Progenitor cell of endocrine pancreas (in vitro differentiated cells): ENCODE measurements around the gene RFX2. TPM values are rescaled to one million over a fixed set of nuclear protein-coding genes. Genes with fewer than 3 reads are reported as not detected.

Source experiments
- DNase-seq: peaks from one replicate; pipeline ENCODE4 v3.0.0; 2021; ENCODE audit warnings: low spot score; ENCODE audit not compliant: unreplicated experiment
- H3K27ac Mint-ChIP-seq: 2 replicates; pipeline ENCODE4 v1.8.0; 2021; ENCODE audit warnings: mild to moderate bottlenecking, moderate library complexity, mixed read lengths
- H3K27me3 Mint-ChIP-seq: 2 replicates; pipeline ENCODE4 v1.8.0; 2021; ENCODE audit warnings: mixed read lengths
- H3K36me3 Mint-ChIP-seq: 2 replicates; pipeline ENCODE4 v1.8.0; 2022; ENCODE audit warnings: mixed read lengths; ENCODE audit not compliant: insufficient read depth
- H3K4me1 Mint-ChIP-seq: 2 replicates; pipeline ENCODE4 v1.8.0; 2021; ENCODE audit warnings: low read depth, mixed read lengths
- H3K4me3 Mint-ChIP-seq: 2 replicates; pipeline ENCODE4 v1.8.0; 2021; ENCODE audit warnings: low read depth, mild to moderate bottlenecking, moderate library complexity, mixed read lengths
- H3K9me3 Mint-ChIP-seq: 2 replicates; pipeline ENCODE4 v1.8.0; 2021; ENCODE audit warnings: low read depth, mixed read lengths
- total RNA-seq: library from RNA; stranded (reverse); gene quantifications from 2 replicates; pipeline ENCODE4 v1.2.1, GENCODE V29; 2021
- TF ChIP-seq, protein P1 (sequence below): fragments of 200-600 bp; sonication (generic); IDR thresholded peaks from one replicate; pipeline ENCODE4 v1.5.0; 2021; ENCODE audit warnings: antibody characterized with exemption, mild to moderate bottlenecking; ENCODE audit not compliant: unreplicated experiment

The RFX2 gene
- total RNA-seq, 1 donor from 2014 or later: 24.2 TPM

DNA sequence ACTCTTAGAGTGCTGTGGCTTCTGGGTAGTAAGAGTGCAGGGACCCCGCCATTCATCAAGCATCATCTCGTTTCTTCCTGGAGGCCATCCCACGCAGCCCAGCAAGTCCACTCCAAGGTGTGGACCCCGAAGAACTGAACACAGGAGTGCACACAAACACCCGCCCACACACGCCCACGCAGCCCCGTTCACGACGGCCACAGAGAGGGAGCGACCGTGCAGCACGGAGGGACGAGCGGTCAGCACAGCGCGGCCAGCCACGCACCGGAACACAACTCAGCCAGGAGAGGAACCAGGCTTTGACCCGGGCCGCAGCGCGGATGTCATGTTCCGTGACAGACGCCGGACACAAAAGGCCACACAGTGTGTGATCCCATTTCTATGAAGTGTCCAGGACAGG, 114.2 kb downstream of the RFX2 start:
- TF ChIP-seq, protein P1, sequence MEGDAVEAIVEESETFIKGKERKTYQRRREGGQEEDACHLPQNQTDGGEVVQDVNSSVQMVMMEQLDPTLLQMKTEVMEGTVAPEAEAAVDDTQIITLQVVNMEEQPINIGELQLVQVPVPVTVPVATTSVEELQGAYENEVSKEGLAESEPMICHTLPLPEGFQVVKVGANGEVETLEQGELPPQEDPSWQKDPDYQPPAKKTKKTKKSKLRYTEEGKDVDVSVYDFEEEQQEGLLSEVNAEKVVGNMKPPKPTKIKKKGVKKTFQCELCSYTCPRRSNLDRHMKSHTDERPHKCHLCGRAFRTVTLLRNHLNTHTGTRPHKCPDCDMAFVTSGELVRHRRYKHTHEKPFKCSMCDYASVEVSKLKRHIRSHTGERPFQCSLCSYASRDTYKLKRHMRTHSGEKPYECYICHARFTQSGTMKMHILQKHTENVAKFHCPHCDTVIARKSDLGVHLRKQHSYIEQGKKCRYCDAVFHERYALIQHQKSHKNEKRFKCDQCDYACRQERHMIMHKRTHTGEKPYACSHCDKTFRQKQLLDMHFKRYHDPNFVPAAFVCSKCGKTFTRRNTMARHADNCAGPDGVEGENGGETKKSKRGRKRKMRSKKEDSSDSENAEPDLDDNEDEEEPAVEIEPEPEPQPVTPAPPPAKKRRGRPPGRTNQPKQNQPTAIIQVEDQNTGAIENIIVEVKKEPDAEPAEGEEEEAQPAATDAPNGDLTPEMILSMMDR: no peak
- Mint-ChIP-seq H3K9me3 (no peaks in the 10 kb centered on the region), H3K36me3 (peaks cover 16% of the 10 kb centered on the region), H3K4me3 (no peak overlapping the region), H3K4me1 (no peaks in the 10 kb centered on the region), H3K27ac (peak overlapping the region; percentile 67), H3K27me3 (no peaks in the 10 kb centered on the region)
- DNase-seq: no peak

DNA sequence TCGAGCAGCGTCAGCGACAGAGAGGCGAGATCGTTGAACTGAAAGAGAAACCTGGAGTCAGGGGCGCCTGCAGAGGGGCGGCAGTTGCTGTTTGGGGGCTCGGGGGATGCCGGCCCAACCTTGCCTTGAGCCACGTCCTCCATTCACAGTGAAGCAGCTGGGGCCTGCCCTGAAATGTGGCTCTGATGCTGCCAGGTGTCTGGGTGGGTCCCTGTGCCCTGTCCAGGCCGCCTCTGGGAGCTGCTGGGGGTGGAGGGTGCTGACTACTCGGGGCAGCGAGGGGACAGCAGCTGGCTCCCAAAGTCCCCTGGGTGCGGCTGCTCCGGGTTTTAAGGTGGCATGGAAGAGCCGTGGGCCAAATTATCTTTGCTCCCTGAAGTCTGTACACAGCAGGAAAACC, 114.7 kb downstream of the RFX2 start:
- peaks cover 12% of the 10 kb centered on the region for H3K36me3 Mint-ChIP-seq

DNA sequence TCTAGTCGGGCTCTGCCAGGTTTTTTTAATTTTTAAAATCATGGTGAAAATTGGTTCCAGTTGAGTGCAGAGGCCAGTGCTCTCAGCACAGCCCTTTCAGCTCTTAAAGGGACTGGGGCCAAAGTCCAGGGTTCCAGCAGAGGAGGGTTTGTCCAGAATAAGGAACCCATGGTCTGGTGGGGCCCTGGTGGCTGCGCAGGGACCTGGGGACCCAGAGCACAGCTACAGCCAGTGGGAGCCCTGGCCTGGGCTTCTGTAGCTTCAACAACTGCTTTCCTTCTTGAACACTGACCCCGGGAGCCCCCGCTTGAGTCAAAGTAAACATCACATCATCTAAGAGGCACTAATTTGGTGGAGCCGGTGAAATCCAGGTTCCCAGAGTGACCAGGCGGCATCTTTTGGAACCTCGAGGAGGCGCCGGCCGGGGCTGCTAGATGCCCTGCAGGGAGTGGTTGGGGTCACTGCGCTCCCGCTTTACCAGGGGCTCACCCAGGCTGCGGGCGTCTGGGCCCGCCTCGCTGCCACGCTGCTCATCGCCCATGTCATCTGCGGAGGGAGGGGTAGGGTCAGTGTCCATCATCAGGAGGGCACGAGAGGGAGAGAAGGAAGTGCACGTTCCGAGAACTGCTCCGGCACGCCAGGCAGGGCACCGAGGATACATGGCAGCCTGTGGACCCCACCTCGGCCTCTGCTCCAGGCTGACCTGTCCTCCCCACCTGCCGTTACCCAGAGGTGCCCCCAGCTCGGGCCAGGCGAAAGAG, 115.7 kb downstream of the RFX2 start:
- no peak overlapping the region for H3K27ac Mint-ChIP-seq
- peaks cover 2% of the 10 kb centered on the region for H3K4me1 Mint-ChIP-seq
- no peak overlapping the region for H3K4me3 Mint-ChIP-seq
- TF ChIP-seq, protein P1: no peak
- peaks cover 10% of the 10 kb centered on the region for H3K36me3 Mint-ChIP-seq
- no peaks in the 10 kb centered on the region for H3K27me3 Mint-ChIP-seq
- H3K9me3 Mint-ChIP-seq: no peaks in the 10 kb centered on the region
- no peak for DNase-seq

More for the DNA sequence above, 114.7 kb downstream of the RFX2 start:
- peak overlapping the region; percentile 59 for H3K27ac Mint-ChIP-seq
- no peaks in the 10 kb centered on the region for H3K9me3 Mint-ChIP-seq
- no peak overlapping the region for H3K4me3 Mint-ChIP-seq
- no peaks in the 10 kb centered on the region for H3K27me3 Mint-ChIP-seq
- no peak for DNase-seq
- H3K4me1 Mint-ChIP-seq: no peaks in the 10 kb centered on the region
- TF ChIP-seq, protein P1: no peak

DNA sequence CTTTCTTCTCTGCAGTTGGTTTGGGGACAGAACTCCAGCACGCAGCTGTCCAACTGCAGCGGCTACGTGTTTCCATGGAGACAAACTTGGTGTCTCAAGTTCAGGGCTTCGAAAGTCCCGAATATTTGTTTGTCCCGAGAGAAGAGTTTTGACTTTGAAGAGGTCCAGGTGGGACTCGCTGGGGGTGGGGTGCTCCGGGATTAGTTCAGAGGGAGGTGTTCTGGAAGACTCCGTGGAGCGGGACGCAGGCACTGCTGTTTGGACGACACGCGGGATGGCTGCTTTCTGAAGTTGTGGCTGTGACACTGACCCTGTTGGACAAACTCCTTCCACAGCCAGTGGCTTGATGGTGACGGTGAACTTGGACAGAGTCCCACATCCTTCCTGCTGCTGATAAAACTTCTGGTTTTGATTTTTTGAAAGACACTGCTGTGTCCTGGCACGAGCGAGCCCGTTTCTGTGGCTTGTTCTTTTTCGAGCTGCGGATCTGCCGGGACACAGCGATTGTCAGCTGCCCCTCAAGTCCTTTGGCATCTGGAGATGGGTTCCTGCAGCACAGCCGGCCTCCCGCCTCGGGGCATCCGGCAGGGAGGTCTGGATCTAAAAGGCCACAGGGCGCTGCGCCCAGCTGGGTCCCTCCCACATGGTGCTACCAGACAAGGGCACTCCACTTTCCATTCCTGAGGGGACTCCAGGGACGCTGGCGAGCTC, 116.5 kb downstream of the RFX2 start:
- DNase-seq: no peak
- TF ChIP-seq, protein P1: no peak
- H3K4me3 Mint-ChIP-seq: no peak overlapping the region
- peaks cover 6% of the 10 kb centered on the region for H3K4me1 Mint-ChIP-seq
- peaks cover 6% of the 10 kb centered on the region for H3K36me3 Mint-ChIP-seq
- peak overlapping the region; percentile 27 for H3K27ac Mint-ChIP-seq
- H3K9me3 Mint-ChIP-seq: no peaks in the 10 kb centered on the region
- H3K27me3 Mint-ChIP-seq: no peaks in the 10 kb centered on the region

DNA sequence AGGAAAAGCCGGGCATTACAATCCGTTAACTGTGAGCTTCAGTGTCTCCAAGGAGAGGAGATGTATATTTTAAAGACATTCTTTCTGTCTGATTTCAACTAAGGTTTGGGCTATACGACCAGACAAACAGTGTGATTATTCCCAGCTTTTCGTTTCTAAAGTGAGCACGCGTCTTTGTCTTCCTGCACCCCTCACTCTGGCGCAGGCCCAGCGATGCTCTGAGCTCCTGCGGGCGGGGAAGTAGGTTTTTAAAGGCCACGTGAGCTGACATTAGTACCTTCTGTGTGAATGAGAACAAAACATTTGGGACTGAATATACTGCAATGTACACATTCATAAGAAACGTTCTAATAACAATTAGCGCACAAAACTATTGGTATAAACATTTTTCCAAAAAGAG, 117.1 kb downstream of the RFX2 start:
- TF ChIP-seq, protein P1: no peak
- no peak overlapping the region for H3K27ac Mint-ChIP-seq
- peaks cover 6% of the 10 kb centered on the region for H3K36me3 Mint-ChIP-seq
- H3K4me1 Mint-ChIP-seq: peaks cover 6% of the 10 kb centered on the region
- no peaks in the 10 kb centered on the region for H3K27me3 Mint-ChIP-seq
- DNase-seq: no peak
- H3K4me3 Mint-ChIP-seq: no peak overlapping the region
- no peaks in the 10 kb centered on the region for H3K9me3 Mint-ChIP-seq
